GM19023 (cell line): Measurements from ENCODE around the gene BBLN.

Experiments
- ATAC-seq: cut with Tn5 transposase; IDR thresholded peaks from one replicate; pipeline ENCODE4 v1.9.1; 2021; ENCODE audit warnings: mild to moderate bottlenecking, moderate library complexity; ENCODE audit not compliant: unreplicated experiment

BBLN gene

GRCh38 chr9:128188209-128188608 lies 28.1 kb downstream of the BBLN start:
- ATAC-seq: no peak

GRCh38 chr9:128190013-128190412 lies 29.9 kb downstream of the BBLN start:
- ATAC-seq: no peak

GRCh38 chr9:128190516-128191405 lies 30.7 kb downstream of the BBLN start:
- peak; percentile 22 for ATAC-seq

GRCh38 chr9:128191406-128192046 lies 31.5 kb downstream of the BBLN start, which contains the start of gene CIZ1:
Gene CIZ1 (minus strand): TSS chr9:128191572. CDS start chr9:128190857, 715 bp downstream.
- ATAC-seq: peak; percentile 87

- no peak for ATAC-seq
Observed at GRCh38 chr9:128192601-128193371, 32.7 kb downstream of the BBLN start.

- ATAC-seq: no peak
Observed at GRCh38 chr9:128193469-128194096, 33.5 kb downstream of the BBLN start.

- ATAC-seq: no peak
Observed at GRCh38 chr9:128201441-128202369, 41.6 kb downstream of the BBLN start.

GRCh38 chr9:128202648-128203023 lies 42.6 kb downstream of the BBLN start:
- no peak for ATAC-seq

GRCh38 chr9:128203024-128203706 lies 43.1 kb downstream of the BBLN start, which contains the start of gene DNM1:
Gene DNM1 (plus strand): TSS chr9:128203379. CDS start chr9:128203471, 92 bp downstream.
- ATAC-seq: peak; percentile 81

GRCh38 chr9:128203707-128204551 lies 43.9 kb downstream of the BBLN start:
- no peak for ATAC-seq

- ATAC-seq: no peak
Observed at GRCh38 chr9:128204858-128205257, 44.8 kb downstream of the BBLN start.

- ATAC-seq: no peak
Observed at GRCh38 chr9:128205296-128205944, 45.4 kb downstream of the BBLN start.

- no peak for ATAC-seq
Observed at GRCh38 chr9:128206484-128206883, 46.4 kb downstream of the BBLN start.

GRCh38 chr9:128206916-128207910 lies 47.1 kb downstream of the BBLN start:
- ATAC-seq: no peak

- ATAC-seq: no peak
Observed at GRCh38 chr9:128208386-128208785, 48.3 kb downstream of the BBLN start.

GRCh38 chr9:128208946-128209669 lies 49.0 kb downstream of the BBLN start:
- ATAC-seq: no peak
